HG03521 (cell line): ENCODE results near the gene GTF3C1.
"Not testable (repeated sequence)": the region's sequence is repeated elsewhere in the genome, so short reads cannot be mapped to it uniquely, and the experiment has no call there.

ENCODE experiments used
- ATAC-seq: cut with Tn5 transposase; IDR thresholded peaks from one replicate; pipeline ENCODE4 v1.9.1; 2021; ENCODE audit warnings: mild to moderate bottlenecking, moderate library complexity; ENCODE audit not compliant: unreplicated experiment

The GTF3C1 gene

GRCh38 chr16:27448532-27449433 lies 100.9 kb downstream of the GTF3C1 start:
- no peak for ATAC-seq

DNA sequence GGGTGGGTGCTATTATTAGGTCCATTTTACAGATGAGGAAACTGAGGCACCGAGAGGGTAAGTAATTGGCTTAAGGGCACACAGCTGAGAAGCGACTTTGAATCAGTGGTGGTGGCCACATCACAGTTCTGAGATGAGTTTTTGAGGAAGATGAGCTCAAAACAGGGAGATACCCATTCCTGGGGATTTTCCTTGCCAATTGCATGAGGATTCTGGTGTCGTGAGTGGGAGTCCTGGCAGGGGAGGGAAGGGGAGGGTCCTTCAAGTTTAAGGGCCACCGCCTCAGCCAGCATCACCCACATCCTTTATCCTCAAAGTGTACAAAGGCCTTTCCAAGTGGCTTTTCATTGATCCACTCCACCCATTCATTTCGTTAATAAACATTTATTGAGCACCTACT lies 102.4 kb downstream of the GTF3C1 start:
- ATAC-seq: no peak

GRCh38 chr16:27446721-27447120 lies 103.0 kb downstream of the GTF3C1 start:
- no peak for ATAC-seq

DNA sequence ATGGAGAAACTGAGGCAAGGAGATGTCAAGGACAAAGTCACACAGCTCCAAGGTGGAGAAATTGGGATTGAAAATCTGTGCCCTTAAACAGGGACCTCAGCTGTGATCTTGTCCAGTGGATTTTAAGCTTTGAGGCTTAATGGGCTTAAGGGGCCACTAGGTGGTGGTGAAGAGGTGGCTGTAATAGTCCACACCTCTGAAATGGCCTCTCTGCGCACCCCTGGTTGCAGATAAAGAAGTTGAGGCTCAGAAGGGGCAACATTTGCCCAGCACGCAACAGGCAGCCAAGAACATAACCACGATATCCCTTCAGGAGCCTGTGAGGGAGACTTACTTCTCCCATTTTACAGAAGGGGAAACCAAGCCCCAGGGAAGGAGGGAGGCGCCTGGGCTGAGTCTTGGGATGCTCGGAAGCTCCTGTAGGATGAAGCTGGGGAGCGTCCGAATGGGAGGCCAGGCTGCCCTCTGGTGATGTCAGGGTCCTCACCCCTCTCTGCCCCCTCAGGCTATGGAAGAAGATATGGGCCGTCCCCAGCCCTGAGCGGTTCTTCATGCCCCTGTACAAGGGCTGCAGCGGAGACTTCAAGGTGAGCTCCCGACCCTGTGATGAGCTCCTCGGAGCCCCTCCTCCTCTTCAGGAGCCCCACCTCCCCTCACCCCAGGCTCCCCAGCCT lies 104.1 kb downstream of the GTF3C1 start:
- ATAC-seq: no peak

GRCh38 chr16:27444470-27444869 lies 105.2 kb downstream of the GTF3C1 start:
- ATAC-seq: no peak

DNA sequence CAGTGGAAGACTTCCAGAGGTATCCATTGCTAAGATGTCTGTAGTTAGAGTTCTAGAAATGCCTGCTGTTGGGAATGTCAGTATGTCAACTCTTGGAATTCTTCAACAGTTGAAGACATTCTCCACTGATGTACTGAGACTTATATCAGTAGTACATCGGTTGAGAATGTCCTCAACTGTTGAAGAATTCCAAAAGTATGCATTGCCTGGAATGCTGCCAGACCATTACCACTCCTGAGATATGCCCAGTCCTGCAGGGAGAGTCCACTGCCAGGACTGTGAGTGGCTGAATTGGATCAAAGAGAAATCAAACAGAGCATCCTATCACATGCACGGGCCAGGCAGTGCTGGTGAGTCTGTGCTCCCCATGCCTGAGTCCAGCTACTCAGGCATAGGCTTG lies 105.7 kb downstream of the GTF3C1 start:
- no peak for ATAC-seq

- no peak for ATAC-seq
Measured at GRCh38 chr16:27441998-27442397, 107.7 kb downstream of the GTF3C1 start.

DNA sequence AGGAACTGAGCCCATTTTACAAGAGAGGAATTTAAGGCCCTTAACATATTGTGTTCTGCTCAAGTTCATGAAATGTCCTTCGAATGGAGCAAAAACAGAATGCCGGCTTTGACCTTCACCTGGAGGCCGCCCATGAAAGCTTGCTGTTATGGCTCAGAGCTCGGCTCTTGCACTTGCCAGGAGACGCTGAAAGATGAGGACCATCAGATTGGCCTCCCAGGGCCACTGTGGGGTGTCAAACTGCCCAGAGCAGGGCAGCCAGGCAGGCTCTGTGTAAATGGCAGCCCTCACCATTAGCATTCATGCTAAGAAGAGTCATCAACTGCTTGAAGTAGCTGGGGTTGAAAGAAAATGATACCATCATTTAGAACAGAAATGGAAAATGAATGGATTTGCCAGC lies 108.4 kb downstream of the GTF3C1 start:
- ATAC-seq: no peak

DNA sequence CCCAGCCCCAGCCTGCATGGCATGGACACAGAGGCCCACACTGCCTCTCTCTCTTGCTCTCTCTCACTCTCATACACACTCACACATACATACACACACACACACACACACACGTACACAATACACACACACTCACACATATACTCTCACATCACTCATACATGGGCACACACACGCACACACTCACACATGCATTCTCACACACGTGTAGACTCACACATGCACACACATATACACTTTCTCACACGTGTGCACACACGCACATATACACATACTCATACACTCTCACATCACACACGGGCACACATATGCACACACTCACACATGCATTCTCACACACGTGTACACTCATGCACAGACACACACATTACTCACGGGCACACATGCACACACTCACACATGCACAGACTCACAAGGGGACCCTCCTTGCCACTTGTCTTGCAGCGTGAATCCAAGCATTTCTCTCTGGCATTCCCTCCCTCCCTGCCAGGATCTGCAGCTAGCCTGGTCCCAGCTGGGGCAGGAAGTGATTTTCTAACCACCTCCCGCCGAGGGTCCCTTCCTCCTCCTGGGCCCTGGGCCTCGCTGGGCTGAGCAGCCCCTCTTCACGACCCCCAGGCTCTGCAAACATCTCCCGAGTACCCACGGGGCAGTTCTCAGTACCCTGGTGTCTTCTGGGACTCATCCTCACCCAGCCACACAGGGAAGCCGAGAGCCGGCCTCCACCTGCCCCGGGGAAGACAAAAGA lies 110.3 kb downstream of the GTF3C1 start:
- no peak for ATAC-seq

GRCh38 chr16:27437946-27438345 lies 111.8 kb downstream of the GTF3C1 start:
- no peak for ATAC-seq

GRCh38 chr16:27436921-27437650 lies 112.6 kb downstream of the GTF3C1 start:
- no peak for ATAC-seq

GRCh38 chr16:27436065-27436464 lies 113.6 kb downstream of the GTF3C1 start:
- ATAC-seq: no peak

GRCh38 chr16:27435146-27435545 lies 114.6 kb downstream of the GTF3C1 start:
- not testable (repeated sequence) for ATAC-seq

- ATAC-seq: no peak
Measured at GRCh38 chr16:27434141-27435051, 115.3 kb downstream of the GTF3C1 start.

DNA sequence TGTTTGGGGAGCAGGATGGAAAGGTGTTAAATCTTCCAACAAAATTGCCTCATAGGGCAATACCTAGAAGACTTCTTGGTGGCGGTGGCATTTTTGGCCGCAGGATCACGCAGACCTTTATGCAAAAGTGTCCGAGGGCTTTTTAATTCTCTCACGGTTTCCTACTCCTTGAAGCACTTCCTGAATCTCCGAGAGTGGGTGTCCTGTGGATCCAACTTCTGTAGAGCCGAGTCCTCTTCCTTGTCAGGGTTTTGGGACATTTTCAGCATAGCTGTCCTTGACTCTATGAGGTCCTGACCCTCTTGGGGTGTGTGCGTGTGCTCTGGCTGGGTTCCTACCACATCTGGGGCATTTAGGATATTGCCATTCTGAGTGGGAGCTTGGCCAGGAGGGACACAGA lies 116.1 kb downstream of the GTF3C1 start:
- ATAC-seq: no peak

- not testable (repeated sequence) for ATAC-seq
Measured at GRCh38 chr16:27433191-27433590, 116.5 kb downstream of the GTF3C1 start.

GRCh38 chr16:27432558-27432957 lies 117.2 kb downstream of the GTF3C1 start:
- no peak for ATAC-seq

DNA sequence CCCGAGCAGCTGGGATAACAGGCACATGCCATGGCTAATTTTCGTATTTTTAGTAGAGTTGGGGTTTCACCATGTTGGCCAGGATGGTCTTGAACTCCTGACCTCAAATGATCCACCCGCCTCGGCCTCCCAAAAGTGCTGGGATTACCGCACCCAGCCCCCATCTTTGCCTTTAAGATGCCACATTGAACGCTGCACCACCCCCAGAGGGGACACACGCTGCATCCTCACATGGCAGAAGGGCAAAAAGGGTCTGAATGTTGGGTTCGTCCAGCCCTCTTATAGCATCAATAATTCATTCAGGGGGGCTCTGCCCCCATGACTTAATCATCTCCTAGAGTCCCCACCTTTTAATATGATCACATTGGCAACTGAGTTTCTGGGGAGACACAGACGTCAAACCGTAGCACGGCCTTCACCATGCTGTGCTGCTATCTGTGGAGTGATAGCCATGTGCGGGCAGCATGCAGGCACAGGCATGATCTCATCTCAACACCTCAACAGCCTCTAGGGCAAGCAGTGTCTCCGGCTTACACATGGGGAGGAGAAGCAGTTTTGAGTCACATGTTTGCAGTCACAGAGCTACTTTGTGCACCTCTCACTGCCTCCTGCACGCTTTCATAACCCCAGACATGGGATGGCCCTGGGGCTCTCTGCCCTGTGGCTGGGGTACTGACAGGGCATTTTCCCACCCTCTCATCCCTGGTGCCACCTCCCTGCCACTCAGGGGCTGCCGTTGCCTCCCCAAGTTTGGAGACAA lies 117.8 kb downstream of the GTF3C1 start:
- no peak for ATAC-seq

GRCh38 chr16:27430923-27431484 lies 118.7 kb downstream of the GTF3C1 start:
- no peak for ATAC-seq
